GM18520 (cell line): Measurements from ENCODE around the gene LFNG.

Experiments
- ATAC-seq: cut with Tn5 transposase; IDR thresholded peaks from one replicate; pipeline ENCODE4 v1.9.1; 2021; ENCODE audit not compliant: unreplicated experiment

LFNG gene

DNA sequence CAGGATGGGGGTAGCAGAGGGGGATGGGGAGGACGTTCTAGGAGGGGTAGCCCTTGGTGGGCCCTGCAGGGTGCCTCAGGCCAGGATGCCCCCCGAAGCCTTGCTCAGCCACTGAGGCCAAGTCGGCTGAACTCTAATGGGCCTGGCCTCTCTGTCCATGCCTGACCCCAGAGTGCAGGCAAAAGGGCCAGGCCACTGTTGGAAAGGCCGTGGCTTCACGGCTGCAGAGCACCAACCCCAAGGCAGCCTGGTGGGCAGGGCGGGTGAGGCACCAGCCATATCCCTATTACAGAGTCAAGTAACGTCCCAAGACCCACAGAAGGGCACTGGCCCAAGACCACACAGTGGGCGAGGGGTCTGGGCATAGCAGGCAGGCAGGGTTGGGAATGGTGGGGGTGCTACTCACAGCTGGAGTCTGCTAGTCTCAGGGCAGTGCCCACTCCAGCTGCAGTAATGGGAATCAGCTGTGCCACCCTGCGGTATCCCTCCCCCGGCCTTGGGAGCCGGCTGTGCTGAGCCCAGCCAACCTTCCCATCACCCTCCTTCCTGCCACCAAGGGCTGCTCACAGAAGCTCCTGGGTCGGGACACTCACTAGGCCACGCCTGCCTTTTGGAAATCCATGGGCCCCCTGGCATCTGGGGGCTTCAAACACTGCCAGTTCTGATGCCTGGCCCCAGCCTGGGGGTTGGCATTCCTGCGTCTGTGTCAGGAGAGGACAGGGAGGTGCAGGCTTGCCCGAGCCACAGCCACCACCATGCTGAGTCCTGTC is 4.0 kb upstream of the LFNG start:
- ATAC-seq, result no peak

DNA sequence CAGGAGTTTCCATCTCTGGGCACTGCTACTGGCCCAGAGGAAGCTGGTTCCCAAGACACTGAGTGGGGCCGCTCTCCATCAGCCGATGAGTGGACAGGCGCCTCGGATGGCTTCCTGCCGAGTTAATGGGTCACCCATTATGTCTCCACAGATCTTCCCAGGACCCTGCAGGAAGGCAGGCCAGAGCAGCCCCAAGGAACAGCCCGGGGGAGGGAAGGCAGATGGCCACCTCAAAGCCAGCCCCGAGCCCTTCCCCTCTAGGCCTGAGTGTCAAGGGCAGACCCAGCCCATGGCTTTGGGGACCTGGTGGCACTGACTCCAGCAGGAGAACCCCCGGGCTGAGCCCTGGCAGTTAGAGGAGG is 3.4 kb upstream of the LFNG start:
- no peak for ATAC-seq

DNA sequence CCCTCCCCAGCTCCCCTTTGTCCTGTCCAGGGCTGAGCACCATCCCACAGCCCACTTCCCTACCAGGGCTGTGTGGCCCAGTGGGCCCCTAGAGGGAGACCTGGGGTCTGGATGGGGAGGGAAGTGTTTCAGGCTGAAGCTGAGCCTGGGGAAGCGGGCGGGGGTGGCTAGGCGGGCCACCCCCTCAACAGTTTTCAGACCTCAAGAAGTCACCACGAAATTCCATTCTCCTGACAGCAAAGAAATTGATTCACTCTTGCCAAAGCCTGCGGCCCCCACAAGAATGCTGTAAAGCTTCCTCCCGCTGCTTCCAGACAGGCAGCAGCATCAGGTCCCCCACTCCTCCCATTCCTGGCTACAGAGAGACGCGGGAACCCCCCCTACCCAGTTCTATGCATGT is 2.5 kb upstream of the LFNG start:
- no peak for ATAC-seq

DNA sequence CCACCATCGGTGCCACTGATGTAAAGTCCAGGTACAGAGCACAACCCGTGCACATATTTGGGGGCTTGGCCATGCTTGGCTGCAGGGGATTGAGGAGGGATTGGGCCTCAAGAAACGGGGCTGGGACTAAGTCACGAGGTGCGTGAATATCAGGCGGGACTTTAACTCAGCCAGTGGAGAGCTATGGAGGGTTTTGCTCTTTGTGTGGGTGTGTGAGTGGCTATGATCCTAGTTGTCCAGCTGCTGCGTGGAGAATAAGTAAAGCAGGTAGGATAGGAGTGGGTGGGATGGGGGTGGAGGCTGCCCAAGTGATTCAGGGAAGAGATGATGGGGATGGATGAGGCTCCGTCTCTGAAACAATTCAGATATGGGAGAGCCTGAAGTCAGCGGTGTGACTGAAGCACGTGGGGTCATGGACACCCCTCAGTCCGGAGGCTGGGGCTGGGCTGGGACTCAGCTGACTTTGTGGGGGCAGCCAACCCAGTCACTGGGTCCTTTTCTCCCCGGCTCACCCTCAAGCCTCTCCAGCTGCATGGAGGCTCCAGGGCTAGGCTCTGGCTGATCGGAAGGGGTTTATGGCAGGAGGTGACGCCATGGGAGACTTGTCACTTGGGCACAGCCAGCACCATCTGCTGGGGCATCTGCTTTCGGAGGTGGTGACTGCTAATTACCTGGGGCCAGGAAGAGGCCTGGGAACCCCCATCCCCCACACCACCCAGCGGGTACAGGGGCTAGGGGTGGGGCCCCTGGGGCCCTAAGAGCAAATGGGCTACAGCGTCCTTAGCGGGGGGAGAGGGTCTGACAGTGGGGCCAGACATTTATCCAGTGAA is 1.7 kb upstream of the LFNG start:
- no peak for ATAC-seq

DNA sequence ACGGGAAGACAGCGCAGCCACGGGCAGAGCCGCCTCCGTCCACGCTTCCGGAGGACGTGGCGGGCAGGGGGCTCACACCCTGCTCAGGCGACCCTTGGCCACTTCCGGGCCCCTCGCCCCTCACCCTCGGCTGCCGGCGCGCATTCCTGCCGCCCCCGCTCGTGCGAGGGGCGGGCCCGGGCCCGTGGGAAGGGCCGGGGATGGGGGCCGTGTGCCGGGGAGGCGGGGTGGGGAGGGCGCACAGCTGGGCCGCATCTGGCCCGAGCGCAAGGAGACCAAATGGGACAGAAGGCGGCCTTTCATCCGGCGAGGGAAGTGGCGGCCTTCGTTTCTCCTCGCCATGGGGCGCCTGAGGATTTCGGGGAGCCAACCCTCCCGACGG is 846 bp upstream of the LFNG start:
- ATAC-seq, result no peak

DNA sequence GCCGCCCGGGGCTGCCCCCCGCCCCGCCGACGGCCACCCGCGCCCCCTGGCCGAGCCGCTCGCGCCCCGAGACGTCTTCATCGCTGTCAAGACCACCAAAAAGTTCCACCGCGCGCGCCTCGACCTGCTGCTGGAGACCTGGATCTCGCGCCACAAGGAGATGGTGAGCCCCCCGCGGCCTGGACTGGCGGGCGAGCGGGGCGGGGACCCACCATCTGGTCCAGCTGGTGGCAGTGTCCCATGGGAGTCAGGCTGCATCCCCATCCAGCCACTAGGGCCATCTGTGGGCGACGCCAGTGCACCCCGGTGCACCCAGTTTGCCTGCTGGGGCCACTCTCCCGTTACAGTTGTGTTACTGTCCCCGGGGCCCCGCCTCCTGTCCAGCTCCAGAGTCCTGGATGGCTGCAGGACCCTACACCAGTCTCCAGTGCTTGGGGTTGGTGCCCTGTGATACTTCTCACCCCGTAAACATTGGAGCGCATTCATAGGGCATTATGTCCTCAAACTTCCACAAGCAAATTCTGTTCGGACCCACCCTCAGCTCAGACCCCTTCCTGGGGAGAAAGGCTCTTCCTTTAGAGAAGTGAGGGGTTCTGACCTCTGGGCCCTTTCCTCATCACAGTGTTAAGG is 672 bp downstream of the LFNG start:
- ATAC-seq, result no peak

DNA sequence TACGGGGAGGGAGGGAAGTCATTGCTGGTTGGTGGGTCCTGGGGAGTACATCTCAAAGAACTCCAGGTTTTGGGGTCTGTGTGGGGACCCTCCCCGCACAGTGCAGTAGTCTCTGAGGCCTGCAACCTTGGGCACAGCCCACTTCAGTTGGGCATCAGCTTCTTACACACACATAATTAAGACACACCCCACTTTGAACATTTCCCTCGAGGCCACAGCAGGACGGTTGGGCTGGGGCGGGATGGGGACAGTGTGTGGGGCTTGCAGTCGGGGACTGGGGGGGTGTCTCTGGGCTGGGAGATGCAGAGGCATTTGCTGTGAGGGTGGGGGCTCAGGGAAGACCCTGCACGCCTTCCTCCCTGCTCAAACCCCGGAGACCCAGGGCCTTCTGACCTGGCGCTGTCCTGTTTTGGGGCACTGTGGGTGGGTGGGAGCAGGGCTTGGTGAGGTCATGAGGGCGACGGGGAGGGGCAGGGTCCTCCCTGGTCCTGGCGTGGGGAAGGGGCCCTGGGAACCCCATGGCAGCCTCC is 1.3 kb downstream of the LFNG start:
- ATAC-seq, result no peak

DNA sequence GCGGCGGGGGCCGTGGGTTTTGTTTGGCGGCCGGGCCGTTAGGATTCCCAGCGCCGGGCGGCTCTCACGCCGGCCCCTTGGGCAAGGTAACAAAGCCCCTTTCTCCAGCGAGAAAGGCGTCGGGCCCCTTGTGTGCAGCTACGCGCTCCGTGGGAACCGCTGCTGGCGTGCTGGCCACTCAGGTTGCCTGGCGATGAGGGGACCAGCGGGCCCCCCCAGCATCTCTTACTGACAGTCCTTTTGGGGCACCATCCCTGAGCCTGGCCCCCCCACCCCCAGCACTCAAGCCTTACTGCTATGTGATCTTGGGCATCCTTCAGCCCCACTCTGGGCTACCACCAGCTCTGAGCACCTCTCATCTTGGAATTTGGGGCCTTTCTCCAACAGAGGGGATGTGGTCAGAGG is 1.8 kb downstream of the LFNG start:
- ATAC-seq, result no peak

DNA sequence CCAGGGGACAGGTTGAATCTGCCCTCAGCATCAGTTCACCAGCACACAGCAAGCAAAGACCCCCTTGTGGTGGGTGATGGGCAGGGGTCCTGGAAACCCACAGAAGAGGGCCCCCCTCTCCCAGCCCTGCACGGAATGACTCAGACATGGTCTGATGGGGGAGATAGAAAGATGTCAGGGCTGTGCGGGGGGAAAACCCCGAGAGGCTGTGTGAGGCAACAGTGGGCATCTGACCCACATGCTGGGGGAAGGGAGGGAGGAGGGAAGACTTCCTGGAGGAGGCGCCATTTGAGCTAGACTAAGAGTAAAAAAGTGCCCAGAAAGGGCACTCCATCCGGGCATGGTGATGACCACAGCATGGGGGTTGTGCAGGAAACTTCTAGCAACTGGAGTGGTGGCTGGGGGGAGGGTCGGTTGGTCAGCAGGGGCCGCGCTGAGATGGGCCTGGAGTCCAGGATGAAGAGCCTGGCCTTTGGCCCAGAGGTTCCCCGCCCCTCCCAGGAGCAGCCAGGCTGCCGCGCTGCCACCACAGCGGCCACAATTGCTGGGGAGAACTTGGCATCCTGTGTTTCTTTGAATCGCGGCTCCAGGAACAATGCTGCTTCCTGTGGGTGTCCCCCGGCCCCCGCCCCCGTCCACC is 2.5 kb downstream of the LFNG start:
- no peak for ATAC-seq

DNA sequence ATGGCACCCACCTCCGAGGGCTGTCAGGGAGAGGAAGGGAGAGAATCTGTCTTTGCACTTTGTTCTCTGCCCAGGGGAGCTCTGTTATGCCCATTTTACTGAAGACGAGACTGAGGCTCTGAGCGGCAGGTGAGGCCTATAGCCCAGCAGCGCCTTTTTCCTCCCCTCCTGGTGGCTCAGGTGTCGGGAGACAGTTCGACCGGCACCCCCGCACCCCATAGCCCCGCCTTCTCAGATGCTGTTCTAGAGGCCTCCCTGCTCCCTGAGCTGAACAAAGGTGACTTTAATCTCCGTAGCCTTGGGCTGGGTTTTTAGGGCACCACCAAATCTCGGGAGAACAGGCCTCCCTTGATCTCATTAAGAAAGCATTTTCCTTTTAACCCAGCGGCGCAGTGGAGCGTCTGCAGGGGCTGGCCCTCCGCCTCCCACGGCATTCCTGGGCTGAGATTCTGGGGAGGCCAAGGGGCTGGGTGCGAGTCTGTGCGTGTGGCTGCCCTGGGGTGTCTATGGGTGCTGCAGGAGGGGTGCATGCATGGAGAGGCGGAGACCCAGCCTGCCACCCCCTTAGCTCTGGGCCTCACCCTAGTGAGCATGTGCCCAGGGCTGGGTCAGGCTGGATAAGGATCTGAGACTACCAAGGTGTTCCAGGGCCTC is 3.3 kb downstream of the LFNG start:
- ATAC-seq, result no peak

DNA sequence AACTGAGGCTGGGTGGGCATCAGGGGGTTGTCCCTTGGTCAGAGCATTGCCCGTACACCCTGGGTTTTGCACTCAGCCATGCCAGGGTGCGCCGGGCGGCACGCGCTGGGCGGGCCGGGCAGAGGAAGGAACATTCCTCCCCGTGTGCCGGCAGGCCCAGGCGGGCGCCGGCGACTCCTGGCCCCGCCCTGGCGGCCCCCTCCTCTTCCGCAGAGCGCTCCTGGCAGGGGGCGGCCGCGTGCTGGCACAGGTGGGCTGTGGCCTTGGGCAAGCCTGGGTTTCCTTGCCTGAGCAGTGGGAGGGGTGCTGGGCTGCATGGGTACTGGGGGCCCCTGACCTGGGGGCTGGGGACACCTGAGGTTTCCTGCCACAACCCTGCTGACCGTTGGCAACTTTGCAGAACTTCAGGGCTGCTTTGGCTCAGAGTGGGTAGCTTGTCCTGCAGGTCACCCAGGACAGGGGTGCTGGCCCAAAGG is 3.9 kb downstream of the LFNG start:
- no peak for ATAC-seq

DNA sequence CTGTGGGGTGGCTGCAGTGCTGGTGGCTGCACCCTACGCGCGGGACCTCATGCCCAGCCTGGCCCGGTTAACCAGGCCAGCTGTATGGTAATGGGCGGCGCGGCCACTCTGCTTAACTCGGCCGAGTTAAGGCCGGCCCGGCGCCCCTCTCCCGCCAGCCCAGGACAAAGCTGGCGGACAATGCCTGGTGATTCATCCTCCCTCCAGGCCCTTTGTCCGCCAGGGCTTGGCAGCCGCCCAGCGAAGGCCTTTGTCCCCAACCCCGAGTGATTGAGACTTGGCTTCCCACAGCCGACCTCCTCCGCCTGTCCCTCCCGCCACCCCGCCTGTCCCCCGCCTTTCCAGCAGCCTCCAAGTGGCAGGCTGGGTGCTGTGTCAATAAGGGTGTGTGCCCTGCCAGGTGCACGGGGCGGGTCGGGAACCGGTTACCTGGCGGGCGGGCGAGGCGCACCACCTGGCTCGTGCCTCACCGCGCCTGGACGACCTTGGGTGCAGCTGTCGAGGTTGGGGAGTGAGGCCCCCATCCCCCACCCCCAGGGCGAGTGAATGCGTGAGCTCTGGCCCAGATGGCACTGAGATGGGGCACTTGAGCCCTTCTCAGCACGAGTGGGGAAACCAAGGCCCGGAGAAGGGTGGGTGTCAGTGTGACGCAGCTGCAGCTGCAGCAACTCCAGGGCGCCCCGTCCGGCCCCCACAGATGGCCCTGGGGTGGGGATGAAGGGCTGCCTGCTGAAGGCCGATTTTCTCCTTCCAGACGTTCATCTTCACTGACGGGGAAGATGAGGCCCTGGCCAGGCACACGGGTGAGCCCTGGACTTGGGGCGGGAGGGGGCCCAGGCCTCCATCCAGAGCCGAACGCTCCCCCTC is 4.6 kb downstream of the LFNG start:
- no peak for ATAC-seq

DNA sequence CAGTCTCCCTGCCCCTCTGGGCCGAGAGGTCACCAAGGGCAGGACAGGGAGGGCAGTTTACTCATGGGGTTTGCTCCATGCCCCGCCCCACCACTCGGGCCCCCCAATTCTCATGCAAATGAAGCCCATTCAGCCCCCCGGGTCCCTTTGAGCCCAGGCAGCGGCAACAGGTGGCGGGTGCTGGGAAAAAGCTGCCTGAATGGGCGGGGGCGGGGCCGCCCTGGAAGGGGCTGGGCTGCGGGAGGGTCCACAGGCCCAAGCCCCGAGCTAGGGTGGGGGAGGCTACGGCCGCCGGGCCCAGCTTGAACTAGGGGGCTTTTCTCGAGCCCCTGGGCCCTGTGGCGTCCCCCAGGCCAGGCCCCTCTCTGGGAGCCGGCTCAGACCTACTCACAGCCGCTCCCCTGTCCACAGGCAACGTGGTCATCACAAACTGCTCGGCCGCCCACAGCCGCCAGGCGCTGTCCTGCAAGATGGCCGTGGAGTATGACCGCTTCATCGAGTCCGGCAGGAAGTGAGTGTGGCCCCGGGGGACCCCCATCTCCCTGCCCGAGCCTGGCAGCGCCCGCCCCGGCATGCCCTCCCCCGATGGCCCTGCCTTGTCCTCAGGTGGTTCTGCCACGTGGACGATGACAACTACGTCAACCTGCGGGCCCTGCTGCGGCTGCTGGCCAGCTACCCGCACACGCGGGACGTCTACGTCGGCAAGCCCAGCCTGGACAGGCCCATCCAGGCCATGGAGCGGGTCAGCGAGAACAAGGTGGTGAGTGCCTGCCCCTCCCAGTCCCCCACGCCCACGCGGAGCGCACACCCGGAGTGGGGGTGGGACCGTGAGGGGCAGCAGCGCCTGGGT is 5.5 kb downstream of the LFNG start:
- ATAC-seq, result no peak

DNA sequence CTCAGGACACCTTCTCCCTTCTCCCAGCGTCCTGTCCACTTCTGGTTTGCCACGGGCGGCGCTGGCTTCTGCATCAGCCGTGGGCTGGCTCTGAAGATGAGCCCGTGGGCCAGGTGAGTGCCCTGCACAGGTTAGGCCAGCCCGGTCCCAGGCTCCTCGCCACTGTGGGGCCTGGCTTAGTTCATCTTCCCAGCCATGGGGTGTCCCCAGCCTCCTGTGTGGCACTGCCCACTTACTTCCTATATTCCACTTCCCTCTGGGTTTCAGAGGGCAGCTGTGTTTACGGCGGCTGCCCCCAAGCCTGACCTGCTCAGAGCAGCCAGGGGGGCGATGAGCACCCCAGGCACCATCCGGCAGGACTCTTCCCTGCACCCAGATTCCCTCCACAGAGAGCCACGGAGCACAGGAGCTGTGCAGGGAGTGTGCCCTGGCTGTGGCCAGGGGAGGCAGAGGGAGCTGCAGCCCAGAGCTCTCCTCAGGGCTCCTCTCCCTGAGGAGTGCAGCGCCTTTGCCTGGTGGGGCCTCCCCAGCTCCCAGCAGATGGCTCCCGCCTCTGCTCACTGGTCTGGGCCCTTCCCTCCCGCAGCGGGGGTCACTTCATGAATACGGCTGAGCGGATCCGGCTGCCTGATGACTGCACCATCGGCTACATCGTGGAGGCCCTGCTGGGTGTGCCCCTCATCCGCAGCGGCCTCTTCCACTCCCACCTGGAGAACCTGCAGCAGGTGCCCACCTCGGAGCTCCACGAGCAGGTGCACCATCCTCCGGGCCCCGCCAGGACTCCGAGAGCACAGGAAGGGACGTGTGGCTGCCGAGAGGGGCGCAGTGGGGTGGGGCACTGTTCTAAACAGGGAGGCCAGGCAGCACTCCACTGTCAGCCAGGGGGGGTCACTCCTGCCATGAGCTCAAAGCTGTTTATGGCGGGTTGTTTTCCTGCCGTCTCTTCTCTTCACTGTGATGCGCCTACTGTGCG is 6.4 kb downstream of the LFNG start:
- no peak for ATAC-seq

DNA sequence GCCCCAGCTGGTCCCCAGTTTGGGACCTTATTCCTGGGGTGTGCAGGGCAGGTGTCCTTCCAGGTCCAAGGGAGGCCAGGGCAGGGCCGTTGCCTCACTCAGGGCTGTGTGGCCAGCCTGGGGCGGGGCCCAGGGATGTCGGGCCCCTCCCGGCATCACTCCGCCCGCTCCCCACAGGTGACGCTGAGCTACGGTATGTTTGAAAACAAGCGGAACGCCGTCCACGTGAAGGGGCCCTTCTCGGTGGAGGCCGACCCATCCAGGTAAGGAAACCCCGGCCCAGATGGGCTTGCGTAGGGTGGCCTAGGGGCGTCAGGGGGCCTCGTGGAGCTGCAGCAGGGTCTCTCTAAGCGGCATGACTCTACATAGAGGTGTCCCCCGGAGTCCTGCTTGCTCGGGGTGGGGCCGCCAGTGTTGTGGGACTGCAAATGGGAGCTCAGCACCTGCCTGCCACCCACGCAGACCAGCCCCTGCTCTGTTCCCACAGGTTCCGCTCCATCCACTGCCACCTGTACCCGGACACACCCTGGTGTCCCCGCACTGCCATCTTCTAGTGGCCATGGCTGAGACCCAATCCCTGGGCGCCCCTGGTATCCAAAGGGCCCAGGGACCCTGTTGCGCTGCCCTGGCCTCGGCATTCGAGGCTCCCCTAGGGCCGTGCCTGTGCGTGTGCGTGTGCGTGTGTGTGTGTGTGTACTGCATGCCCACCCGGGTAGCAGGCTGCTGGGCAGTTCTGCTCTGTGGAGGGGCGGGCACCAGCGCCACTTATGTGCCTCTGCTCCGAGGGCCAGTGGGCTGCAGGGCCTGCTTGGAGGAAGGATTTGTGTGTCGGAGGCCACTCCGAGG is 7.3 kb downstream of the LFNG start:
- no peak for ATAC-seq

DNA sequence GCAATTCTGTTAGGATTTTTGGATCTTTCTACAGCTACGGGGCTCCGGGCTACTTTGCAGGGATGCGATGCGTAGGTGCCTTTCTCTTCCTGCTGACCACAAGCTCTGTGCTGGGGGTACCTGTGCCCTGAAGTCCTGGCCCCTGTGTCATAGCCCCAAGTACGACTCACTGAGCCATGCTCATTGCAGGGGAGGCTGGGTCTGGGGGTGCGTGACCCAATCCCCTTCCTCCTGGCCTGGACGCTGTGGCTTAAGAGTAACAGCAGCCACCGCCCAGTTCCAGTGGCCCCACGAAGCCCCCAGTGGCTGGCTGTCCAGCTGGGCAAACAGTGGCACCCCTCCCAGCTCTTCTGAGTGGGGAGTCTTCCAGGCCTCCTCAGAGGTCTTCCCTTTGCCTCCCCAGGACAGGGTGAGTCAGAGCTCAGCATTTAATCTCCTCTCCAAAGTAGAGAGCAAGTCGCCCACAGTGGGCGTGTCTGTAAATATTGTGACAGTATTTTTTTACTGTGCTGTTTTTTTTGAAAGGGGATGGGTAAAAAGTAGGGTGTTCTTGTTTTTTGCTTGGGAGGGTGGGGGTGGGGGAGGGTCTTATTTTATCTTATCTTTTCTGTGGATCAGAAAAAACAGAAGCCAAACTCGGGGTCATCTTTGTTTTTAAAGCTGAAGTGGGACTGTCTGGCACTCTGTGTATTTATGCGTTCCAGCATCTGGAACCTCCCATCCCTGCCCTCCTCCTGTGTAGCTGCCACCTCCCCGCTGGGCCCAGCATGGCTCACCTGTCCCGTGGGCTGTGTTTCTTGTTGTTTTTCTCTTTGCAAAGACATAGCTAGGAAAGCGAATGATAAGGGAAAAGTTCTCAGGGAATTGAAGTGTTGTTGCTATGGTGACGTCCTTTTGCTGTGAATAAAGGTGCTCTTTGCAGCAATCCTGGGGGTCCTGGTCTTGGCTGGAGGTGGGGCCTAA is 8.2 kb downstream of the LFNG start:
- no peak for ATAC-seq
